Measurements from ENCODE around the gene SUSD2.

The SUSD2 gene

DNA sequence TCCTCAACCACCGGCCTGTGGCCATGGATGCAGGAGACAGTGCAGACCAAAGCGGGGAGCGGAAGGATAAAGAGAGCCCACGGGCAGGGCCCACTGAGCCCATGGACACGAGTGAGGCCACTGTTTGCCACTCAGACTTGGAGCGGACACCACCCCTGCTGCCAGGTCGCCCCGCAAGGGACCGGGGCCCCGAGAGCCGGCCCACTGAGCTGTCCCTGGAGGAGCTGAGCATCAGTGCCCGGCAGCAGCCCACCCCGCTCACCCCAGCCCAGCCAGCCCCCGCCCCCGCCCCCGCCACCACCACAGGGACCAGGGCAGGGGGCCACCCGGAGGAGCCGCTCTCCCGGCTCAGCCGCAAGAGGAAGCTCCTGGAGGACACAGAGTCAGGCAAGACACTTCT lies 14.5 kb upstream of the SUSD2 start:
- TF ChIP-seq ZNF565 (CRISPR knock-in tag; conservative IDR thresholded peaks at IDR 0.05; ENCODE audit: low read depth) (no peak), ZFP30 (CRISPR knock-in tag; IDR thresholded peaks at IDR 0.05) (no peak), TOX (CRISPR knock-in tag; IDR thresholded peaks at IDR 0.05; ENCODE audit: borderline replicate concordance) (no peak), ZC3H10 (CRISPR knock-in tag; IDR thresholded peaks at IDR 0.05) (no peak), TCF4 (CRISPR knock-in tag; IDR thresholded peaks at IDR 0.05; ENCODE audit: borderline replicate concordance) (no peak), ZNF70 (CRISPR knock-in tag; IDR thresholded peaks at IDR 0.05) (no peak), OSR1 (CRISPR knock-in tag; IDR thresholded peaks at IDR 0.05) (no peak)
- TF ChIP-seq, protein P1, sequence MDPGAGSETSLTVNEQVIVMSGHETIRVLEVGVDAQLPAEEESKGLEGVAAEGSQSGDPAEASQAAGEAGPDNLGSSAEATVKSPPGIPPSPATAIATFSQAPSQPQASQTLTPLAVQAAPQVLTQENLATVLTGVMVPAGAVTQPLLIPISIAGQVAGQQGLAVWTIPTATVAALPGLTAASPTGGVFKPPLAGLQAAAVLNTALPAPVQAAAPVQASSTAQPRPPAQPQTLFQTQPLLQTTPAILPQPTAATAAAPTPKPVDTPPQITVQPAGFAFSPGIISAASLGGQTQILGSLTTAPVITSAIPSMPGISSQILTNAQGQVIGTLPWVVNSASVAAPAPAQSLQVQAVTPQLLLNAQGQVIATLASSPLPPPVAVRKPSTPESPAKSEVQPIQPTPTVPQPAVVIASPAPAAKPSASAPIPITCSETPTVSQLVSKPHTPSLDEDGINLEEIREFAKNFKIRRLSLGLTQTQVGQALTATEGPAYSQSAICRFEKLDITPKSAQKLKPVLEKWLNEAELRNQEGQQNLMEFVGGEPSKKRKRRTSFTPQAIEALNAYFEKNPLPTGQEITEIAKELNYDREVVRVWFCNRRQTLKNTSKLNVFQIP (CRISPR knock-in tag; IDR thresholded peaks at IDR 0.05; ENCODE audit: borderline replicate concordance, low read depth) = no peak
- TF ChIP-seq, protein P2, sequence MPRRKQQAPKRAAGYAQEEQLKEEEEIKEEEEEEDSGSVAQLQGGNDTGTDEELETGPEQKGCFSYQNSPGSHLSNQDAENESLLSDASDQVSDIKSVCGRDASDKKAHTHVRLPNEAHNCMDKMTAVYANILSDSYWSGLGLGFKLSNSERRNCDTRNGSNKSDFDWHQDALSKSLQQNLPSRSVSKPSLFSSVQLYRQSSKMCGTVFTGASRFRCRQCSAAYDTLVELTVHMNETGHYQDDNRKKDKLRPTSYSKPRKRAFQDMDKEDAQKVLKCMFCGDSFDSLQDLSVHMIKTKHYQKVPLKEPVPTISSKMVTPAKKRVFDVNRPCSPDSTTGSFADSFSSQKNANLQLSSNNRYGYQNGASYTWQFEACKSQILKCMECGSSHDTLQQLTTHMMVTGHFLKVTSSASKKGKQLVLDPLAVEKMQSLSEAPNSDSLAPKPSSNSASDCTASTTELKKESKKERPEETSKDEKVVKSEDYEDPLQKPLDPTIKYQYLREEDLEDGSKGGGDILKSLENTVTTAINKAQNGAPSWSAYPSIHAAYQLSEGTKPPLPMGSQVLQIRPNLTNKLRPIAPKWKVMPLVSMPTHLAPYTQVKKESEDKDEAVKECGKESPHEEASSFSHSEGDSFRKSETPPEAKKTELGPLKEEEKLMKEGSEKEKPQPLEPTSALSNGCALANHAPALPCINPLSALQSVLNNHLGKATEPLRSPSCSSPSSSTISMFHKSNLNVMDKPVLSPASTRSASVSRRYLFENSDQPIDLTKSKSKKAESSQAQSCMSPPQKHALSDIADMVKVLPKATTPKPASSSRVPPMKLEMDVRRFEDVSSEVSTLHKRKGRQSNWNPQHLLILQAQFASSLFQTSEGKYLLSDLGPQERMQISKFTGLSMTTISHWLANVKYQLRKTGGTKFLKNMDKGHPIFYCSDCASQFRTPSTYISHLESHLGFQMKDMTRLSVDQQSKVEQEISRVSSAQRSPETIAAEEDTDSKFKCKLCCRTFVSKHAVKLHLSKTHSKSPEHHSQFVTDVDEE (CRISPR knock-in tag; IDR thresholded peaks at IDR 0.05) = no peak
- TF ChIP-seq, protein P3, sequence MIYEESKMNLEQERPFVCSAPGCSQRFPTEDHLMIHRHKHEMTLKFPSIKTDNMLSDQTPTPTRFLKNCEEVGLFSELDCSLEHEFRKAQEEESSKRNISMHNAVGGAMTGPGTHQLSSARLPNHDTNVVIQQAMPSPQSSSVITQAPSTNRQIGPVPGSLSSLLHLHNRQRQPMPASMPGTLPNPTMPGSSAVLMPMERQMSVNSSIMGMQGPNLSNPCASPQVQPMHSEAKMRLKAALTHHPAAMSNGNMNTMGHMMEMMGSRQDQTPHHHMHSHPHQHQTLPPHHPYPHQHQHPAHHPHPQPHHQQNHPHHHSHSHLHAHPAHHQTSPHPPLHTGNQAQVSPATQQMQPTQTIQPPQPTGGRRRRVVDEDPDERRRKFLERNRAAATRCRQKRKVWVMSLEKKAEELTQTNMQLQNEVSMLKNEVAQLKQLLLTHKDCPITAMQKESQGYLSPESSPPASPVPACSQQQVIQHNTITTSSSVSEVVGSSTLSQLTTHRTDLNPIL (CRISPR knock-in tag; IDR thresholded peaks at IDR 0.05; ENCODE audit: low read depth) = no peak
- TF ChIP-seq, protein P4, sequence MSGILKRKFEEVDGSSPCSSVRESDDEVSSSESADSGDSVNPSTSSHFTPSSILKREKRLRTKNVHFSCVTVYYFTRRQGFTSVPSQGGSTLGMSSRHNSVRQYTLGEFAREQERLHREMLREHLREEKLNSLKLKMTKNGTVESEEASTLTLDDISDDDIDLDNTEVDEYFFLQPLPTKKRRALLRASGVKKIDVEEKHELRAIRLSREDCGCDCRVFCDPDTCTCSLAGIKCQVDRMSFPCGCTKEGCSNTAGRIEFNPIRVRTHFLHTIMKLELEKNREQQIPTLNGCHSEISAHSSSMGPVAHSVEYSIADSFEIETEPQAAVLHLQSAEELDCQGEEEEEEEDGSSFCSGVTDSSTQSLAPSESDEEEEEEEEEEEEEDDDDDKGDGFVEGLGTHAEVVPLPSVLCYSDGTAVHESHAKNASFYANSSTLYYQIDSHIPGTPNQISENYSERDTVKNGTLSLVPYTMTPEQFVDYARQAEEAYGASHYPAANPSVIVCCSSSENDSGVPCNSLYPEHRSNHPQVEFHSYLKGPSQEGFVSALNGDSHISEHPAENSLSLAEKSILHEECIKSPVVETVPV (CRISPR knock-in tag; IDR thresholded peaks at IDR 0.05) = no peak
- no peak for ATAC-seq

DNA sequence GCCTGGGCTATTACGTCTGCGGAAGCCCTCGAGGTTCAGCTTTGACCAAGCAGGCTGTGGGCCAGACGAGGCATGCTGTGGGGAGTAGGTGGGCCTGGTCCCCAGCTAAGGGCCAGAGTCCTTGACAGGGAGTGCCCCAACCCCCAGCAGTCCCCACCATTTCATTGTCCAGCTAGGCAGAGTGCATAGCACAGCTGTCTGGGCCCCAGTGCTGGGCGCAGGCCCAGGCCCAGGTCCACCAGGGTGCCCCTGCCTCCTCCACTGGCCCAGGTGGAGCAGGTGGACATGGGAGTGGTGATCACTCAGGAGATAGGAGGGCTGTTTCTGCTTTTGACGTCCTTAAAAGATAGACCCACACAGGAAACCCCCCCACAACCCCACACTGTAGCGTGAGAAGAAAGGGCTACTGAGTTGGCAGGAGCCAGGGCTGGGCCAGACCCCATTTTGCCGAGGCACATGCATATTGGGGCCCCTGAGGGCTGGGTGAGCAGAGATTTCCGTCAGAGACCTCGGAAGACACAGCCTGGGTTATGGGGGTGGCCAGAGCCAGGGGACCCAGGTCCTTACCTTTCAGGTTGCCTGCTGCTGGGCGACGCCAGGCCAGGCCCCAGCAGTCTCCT lies 11.7 kb upstream of the SUSD2 start:
- TF ChIP-seq ZFP30 (CRISPR knock-in tag; IDR thresholded peaks at IDR 0.05) = no peak
- ATAC-seq = no peak

DNA sequence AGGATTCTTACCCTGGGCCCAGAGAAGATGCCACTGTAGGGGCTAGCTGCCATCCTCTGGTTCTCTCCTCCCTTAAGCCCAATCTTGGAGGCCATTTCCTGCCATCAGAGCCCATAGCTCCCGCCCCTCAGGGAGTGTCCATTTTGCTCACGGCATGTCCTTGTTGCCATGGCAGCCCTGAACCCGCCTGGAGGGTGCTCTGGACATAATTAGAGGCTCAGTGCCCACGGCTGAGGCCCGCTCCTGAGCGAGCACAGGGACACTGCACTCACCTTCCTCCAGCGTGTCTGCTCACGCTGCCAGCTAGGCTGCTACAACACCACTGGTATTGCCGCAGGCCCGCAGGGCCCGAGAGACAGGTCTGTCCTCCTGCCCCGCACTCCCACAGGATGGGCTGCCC lies 11.1 kb upstream of the SUSD2 start:
- ATAC-seq = no peak
- TF ChIP-seq, protein P4 (CRISPR knock-in tag; IDR thresholded peaks at IDR 0.05) = no peak
- TF ChIP-seq, protein P5, sequence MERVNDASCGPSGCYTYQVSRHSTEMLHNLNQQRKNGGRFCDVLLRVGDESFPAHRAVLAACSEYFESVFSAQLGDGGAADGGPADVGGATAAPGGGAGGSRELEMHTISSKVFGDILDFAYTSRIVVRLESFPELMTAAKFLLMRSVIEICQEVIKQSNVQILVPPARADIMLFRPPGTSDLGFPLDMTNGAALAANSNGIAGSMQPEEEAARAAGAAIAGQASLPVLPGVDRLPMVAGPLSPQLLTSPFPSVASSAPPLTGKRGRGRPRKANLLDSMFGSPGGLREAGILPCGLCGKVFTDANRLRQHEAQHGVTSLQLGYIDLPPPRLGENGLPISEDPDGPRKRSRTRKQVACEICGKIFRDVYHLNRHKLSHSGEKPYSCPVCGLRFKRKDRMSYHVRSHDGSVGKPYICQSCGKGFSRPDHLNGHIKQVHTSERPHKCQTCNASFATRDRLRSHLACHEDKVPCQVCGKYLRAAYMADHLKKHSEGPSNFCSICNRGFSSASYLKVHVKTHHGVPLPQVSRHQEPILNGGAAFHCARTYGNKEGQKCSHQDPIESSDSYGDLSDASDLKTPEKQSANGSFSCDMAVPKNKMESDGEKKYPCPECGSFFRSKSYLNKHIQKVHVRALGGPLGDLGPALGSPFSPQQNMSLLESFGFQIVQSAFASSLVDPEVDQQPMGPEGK (CRISPR knock-in tag; IDR thresholded peaks at IDR 0.05; ENCODE audit: borderline replicate concordance) = no peak
- TF ChIP-seq ZC3H10 (CRISPR knock-in tag; IDR thresholded peaks at IDR 0.05) (no peak), ZNF8 (CRISPR knock-in tag; IDR thresholded peaks at IDR 0.05) (no peak), CSDC2 (CRISPR knock-in tag; IDR thresholded peaks at IDR 0.05) (no peak), ZFP30 (CRISPR knock-in tag; IDR thresholded peaks at IDR 0.05) (no peak), ISL1 (CRISPR knock-in tag; IDR thresholded peaks at IDR 0.05) (no peak), TCF4 (CRISPR knock-in tag; IDR thresholded peaks at IDR 0.05; ENCODE audit: borderline replicate concordance) (no peak), ZNF70 (CRISPR knock-in tag; IDR thresholded peaks at IDR 0.05) (no peak), ESRRG (CRISPR knock-in tag; IDR thresholded peaks at IDR 0.05) (no peak), BACH2 (CRISPR knock-in tag; IDR thresholded peaks at IDR 0.05; ENCODE audit: borderline replicate concordance) (no peak), ZFP3 (CRISPR knock-in tag; IDR thresholded peaks at IDR 0.05) (no peak), PPARA (CRISPR knock-in tag; IDR thresholded peaks at IDR 0.05; ENCODE audit: borderline replicate concordance) (no peak), ZNF565 (CRISPR knock-in tag; conservative IDR thresholded peaks at IDR 0.05; ENCODE audit: low read depth) (no peak), GLIS3 (CRISPR knock-in tag; IDR thresholded peaks at IDR 0.05) (no peak)

All from SK-N-SH treated with all-trans-retinoic acid at 6 μM for 48 hours (cell line).